Omental fat pad (tissue), 4 donors: ENCODE data around the gene UVRAG. TPM values are rescaled to one million over a fixed set of nuclear protein-coding genes. Genes with fewer than 3 reads are reported as not detected.

ENCODE experiments used
- ATAC-seq: fragments of 150-250 bp; one replicate; pipeline ENCODE4 v1.9.1; 2016; ENCODE audit warnings: mild to moderate bottlenecking, moderate library complexity; ENCODE audit not compliant: low FRiP score
- DNase-seq: peaks from one replicate; pipeline ENCODE4 v3.0.0-alpha.2; 2019; ENCODE audit warnings: low spot score
- total RNA-seq, 4 donors: library from RNA; depleted of rRNA; stranded (reverse); fragments of >200 nt; gene quantifications; one replicate each; pipeline ENCODE4 v1.1.0, GENCODE V29; 2016
- TF ChIP-seq, protein P1 (sequence below), 3 donors: fragments of 450-650 bp; IDR thresholded peaks; one replicate each; pipeline ENCODE4 v1.5.1; 2016 to 2017; ENCODE audit warnings: antibody characterized with exemption in 3 of 3, mild to moderate bottlenecking in 3 of 3, moderate library complexity in 2 of 3

The UVRAG gene
- total RNA-seq, 4 donors from 2014 or later: 39.6 to 72.9 (median 61.5) TPM

DNA sequence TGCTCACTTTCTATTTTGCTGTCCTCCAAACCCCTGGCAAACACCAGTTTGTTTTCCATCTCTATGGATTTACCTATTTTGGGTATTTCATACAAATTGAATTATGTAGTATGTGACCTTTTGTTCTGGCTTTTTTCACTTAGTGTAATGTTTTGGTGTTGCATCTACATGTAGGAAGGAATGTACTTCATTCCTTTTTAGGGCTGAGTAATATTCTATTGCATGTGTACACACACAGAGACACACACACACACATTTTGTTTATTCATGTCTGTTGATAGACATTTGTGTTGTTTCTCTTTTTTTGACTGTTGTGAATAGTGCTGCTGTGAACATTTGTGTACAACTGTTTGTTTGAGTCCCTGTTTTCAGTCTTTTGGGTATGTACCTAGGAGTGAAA lies 90.4 kb downstream of the UVRAG start:
- DNase-seq: no peak
- no peak for ATAC-seq
- TF ChIP-seq, protein P1, sequence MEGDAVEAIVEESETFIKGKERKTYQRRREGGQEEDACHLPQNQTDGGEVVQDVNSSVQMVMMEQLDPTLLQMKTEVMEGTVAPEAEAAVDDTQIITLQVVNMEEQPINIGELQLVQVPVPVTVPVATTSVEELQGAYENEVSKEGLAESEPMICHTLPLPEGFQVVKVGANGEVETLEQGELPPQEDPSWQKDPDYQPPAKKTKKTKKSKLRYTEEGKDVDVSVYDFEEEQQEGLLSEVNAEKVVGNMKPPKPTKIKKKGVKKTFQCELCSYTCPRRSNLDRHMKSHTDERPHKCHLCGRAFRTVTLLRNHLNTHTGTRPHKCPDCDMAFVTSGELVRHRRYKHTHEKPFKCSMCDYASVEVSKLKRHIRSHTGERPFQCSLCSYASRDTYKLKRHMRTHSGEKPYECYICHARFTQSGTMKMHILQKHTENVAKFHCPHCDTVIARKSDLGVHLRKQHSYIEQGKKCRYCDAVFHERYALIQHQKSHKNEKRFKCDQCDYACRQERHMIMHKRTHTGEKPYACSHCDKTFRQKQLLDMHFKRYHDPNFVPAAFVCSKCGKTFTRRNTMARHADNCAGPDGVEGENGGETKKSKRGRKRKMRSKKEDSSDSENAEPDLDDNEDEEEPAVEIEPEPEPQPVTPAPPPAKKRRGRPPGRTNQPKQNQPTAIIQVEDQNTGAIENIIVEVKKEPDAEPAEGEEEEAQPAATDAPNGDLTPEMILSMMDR (IDR thresholded peaks at IDR 0.05): no peak

DNA sequence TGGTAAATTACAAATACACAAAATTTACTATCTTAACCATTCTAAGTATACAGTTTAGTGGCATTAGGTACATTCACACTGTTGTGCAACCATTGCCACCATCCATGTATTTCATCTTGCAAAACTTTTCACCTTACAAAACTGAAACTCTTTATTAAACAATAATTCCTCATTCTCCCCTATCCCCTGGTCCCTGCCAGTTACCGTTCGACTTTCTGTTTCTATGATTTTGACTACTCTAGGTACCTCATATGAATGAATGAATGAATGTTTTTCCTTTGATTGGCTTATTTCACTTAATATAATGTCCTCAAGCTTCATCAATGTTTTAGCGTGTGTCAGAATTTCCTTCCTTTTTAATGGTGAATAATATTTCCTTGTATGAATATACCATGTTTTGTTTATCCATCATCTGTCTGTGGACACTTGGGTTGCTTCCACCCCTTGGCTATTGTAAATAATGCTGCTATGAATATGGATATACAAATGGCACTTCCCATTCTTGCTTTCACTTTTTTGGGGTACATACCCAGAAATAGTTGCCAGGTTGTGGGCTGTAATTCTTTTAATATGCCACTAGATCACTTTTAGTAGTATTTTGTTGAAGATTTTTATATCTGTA lies 93.0 kb downstream of the UVRAG start:
- no peak for ATAC-seq
- no peak for DNase-seq

DNA sequence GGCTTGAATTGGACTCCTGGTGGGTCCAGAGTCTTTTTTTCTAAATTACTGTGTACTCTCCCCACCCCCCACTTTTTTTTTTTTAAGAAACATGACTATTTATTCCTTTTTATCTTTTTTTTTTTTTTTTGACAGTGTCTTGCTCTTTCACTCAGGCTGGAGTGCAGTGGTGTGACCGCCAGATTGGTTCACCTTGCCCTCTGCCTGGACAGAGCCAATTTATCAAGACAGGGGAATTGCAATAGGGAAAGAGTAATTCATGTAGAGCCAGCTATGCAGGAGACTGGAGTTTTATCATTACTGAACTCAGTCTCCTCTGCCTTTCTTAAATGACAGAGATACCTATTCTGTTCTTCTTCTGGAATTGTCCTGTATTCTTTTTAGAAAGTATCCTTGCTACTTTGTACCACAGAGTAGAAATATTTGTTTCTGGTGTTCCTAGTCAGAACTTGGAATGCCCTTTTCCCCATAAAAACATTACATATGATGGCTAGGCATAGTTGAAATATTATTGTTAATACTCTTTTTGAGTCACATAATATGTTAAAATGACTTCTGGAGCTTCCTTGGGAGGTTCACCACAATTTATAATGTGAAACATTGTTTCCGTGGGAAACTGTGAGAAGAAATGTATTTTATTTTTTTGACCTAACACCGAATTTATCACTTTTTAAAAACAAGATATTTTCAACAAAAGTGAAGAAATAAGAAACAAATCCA lies 95.6 kb downstream of the UVRAG start:
- DNase-seq: no peak
- ATAC-seq: no peak
- TF ChIP-seq, protein P1 (IDR thresholded peaks at IDR 0.05): no peak

More for the DNA sequence above, 93.0 kb downstream of the UVRAG start:
- TF ChIP-seq, protein P1 (IDR thresholded peaks at IDR 0.05): no peak

DNA sequence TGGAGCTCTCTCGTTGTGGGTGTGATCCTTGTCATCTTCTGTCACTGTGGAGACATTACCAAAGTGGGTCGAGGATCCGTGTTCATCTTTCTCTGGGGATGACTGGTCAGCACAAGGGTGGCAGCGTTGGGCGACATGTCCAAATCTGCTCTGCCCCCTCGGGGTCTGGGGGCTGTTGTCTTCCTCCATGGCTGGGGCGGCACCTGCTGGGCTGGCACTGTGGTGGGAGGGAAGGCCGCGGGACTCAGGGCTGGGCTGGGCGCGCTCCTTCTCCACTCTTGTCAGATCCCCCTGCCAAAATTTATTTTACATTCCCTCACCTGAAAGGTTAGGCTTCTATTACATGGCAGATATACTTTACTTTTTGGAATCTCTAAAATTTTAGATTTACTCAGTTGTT lies 96.4 kb downstream of the UVRAG start:
- ATAC-seq (no peak), DNase-seq (no peak)
- TF ChIP-seq, protein P1 (IDR thresholded peaks at IDR 0.05): no peak

DNA sequence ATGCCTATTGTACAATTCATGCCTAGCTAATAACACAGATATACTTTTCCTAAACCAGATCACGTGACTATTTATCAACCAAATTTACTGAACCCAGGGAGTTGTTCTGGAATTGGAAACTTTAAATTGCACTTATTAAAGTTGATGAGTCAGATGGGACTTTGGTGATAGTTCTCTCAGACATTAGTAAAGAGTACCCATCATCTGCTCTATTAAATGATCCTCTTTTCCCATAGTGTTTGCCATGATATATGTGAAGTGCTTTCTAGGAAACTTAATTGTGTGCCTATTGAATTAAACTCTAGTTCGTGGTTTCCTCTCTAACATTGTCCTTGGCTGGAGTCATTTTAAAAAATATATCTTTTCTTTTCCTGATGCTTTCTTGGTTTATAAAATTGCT lies 99.0 kb downstream of the UVRAG start:
- TF ChIP-seq, protein P1 (IDR thresholded peaks at IDR 0.05): no peak
- DNase-seq (no peak), ATAC-seq (no peak)

DNA sequence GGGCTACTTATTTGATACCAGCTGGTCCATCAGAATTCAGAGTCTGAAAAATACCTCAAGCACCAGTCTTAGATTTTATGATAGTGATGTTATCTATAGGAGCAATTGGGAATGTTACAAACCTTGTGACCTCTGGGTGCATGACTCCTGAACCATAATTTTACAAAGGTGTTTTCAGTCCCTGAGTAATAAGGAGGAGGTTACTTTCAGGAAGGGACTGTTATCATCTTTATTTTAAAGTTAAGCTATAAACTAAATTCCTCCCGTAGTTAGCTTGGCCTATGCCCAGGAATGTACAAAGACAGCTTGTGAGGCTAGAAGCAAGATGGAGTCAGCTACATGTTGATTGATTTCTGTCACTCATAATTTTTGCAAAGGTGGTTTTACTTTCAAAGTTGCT lies 101.9 kb downstream of the UVRAG start:
- TF ChIP-seq, protein P1 (IDR thresholded peaks at IDR 0.05): no peak
- no peak for ATAC-seq
- DNase-seq: no peak

DNA sequence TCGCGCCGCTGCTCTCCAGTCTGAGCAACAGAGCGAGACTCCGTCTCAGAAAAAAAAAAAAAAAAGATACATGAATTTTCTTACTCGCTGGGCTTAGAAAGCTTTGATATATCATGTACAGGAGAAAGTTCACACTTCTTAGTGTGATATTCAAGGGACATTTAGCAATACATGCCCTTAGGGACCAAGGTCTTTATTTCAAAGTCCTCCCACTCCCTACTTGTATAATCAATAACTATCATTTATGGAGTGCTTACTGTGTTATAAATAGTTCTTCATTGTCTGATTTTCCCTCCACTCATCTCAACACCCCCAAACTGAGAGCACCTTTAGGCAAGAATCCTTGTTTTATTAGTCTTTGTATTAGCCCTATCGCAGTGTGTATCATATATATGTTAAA lies 103.3 kb downstream of the UVRAG start:
- TF ChIP-seq, protein P1 (IDR thresholded peaks at IDR 0.05): no peak
- ATAC-seq (no peak), DNase-seq (no peak)
